ENCODE data around the gene ZNF385B.
A peak's percentile ranks its signal among the peaks of the same experiment; 100 is the strongest.

The ZNF385B gene

DNA sequence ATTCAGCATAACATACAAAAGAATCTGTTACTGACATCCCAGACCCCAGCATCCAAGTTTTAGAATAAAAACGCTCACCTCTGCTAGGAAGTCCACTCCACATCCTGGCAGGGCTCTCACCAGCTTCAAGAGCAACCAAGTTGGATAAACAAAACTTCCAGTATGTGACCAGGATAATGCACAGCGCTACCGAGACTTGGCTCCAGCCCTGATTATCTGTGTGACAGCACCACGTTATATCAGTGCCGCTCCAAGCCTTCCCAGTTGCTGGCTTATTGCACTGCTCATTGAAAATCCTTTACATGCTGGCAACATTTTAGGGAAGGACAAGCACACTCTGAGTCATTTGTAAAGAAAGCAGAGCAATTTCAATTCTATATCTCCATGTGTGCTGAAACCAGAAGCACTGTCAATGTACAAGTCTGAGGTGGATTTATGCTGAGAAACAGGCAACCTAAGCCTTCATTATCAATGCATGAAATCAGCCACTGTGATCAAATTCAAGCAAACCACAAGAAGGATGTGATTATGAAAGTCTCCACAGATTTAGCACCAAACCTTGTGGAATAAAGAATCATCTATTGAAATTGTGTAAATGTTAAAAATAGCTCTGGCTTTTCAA is 115.7 kb downstream of the ZNF385B start:
- no peak for DNase-seq (ENCODE audit: low spot score)

DNA sequence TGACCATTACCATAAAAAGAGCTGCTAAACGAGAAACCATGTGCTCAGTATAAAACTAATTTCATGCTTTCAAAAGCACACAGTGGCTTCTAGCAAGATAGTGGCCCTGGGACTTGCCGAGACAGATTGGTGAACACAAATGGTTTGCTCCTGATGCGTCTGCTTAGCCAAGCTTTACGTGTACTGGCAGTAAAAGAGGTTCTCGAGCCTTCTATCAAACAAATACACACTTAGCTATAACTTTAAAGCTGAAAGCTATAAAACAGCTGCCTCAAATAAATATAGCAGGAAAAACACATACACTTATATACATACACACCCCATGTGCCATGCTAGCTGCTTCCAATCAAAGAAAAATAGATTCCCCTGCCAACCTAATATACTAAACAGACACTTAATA is 117.0 kb downstream of the ZNF385B start:
- no peak for DNase-seq (ENCODE audit: low spot score)

DNA sequence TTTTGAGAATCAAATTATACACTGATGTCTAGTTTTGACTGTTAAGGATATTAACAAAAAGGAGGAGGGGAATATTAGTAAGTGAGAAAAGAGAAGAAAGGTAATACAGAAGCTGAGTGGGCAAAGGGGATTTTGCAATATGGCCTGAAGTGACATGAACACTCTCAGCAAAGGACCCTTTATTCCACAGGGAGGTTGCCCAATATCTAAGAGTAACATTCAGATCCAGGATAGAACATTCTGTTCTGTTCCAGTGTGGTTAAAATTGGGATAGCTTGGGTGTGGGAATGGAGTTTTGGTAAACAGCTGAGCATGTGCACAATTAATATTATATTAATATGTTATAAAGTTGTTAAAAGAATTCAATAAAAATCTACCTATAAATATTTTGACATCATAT is 120.1 kb downstream of the ZNF385B start:
- DNase-seq (ENCODE audit: low spot score) = no peak

DNA sequence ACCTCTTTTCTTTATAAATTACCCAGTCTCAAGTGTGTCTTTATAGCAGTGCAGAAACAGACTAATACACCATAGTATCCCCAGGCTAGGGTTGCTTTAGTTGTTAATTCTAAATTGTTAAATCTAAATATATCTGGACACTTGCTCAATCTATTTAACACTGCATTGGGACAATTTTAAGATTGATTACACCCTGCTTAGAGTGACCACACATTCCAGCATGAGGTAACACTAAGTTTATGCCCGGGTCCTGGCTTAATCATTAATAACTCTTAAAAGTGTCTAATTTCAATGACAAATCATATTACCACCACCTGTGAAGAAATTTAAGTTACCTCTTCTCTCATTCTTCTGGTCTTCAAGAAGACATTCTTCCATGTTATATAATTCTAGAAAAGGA is 131.4 kb downstream of the ZNF385B start:
- no peak for DNase-seq (ENCODE audit: low spot score)

GRCh38 chr2:179726461-179727180 is 134.8 kb downstream of the ZNF385B start:
- DNase-seq (ENCODE audit: low spot score) = no peak

DNA sequence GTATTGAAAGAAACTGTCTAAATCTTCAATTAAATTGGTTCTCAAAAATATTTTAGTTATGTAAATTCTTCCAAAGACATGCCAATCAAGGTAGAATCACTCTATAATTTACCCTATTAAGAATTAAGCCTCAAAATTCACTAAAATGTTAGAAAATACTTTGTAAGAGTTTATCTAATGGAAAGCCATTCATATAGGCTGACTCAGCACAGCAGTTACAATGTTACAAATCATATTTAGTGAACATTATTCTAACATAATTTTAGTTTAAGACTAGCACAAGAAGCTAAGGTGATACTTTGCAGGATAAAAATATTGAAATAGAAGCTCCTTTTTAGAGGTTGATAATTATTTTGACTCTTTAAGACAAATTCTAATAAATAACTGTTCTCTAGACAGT is 137.0 kb downstream of the ZNF385B start:
- no peak for DNase-seq (ENCODE audit: low spot score)

GRCh38 chr2:179720173-179720772 is 141.1 kb downstream of the ZNF385B start:
- DNase-seq (ENCODE audit: low spot score) = no peak

- DNase-seq (ENCODE audit: low spot score) = no peak
Measured at GRCh38 chr2:179715871-179716270, 145.5 kb downstream of the ZNF385B start.

DNA sequence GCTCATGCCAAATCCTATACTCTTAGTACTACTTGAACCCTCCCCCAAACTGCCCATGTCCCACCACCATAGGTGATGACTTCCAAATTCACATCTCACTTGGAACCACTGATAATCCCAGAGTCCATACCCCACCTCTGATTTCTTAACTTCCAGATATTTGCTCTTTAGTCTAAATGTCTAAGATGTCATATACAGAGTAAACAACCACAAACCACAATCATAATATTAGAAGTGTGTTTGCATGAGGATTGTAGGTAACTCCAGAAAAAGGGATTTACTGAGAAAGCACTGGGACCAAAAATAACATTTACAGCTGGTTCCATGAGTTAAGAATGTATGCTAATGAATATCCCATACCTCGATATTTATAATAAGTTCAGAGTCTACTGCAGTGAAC is 146.2 kb downstream of the ZNF385B start:
- no peak for DNase-seq (ENCODE audit: low spot score)

GRCh38 chr2:179712825-179713224 is 148.6 kb downstream of the ZNF385B start:
- no peak for DNase-seq (ENCODE audit: low spot score)

DNA sequence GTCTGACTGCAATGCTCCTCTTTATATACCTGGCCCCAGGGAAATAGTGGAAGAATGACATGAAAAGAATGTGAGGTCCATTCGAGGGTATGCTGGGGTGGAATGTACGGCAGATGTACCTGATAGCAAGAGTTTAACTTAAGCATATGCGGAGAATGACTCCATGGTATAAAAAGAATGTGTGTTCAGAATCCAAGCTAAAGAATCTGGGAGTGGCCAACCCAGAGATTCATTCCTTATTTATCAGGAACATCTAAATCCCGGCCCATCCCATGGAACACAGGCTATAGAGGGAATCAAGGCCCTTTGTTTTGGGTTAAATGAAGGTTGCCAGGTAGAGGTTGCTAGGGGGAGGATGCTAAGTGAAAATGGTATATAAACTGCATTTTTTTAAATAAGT is 150.0 kb downstream of the ZNF385B start:
- DNase-seq (ENCODE audit: low spot score) = no peak

DNA sequence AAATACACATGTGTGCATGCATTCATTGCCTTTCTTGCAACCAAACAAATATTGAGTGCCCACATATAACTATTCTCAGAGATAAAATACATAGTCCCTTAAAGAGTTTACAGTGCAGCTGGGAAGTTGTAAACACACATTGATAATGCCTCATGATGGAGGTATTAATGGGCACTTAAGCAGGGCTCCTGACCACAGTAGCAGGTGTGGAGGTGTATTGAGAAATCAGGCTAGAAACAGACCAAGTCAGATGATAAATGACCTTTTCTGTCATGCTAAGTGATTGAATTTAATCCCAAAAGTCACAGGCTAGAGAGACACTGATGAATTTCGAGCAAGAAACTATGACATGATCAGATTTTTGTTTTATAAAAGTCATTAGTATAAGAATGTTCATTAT is 157.7 kb downstream of the ZNF385B start:
- DNase-seq (ENCODE audit: low spot score) = no peak

DNA sequence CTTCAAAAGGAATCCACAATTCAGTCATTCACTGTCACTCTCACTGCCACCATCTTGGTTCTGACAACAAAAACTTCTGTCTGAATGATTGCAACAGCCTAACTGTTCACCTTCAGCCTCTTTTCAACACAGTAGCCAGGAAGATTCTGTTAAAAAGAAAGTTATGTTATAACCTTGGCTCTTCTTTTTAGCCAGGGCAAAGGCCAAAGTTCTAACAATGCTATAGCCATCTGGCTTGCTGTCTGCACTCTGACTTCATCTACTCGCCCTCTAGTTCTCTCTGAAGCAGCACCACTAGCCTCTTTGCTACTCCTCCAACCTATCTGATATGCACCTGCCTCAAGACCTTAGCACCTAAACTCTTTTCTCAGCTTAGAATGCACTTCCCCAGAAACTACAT is 158.5 kb downstream of the ZNF385B start:
- no peak for DNase-seq (ENCODE audit: low spot score)

DNA sequence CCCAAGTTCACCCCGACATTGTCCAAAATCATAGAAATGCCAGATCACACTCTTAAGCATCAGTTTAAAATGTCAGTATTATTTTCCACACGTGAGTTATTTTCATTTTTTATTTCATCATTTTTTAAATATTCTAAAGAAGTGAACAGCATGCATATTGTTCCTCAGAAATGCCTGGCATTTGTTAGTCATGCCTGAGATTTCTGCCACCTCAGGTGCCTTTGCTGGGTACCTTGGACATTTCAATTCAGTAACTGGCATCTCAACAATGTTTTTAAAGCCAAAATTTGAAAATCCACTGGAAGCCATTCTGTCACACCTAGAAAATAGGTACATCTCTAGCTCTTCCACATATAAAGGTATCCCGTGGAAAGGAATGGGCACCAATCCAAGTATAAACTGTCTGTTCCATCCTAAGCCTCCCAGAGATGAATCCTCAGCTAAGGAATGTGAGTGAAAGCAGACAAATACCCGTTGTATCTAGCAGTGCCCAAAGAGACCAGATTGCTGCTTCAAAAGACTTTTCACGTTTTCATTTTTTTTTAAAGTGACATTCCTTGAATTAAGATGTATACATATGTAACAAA is 159.8 kb downstream of the ZNF385B start:
- no peak for DNase-seq (ENCODE audit: low spot score)

- DNase-seq (ENCODE audit: low spot score) = no peak
Measured at GRCh38 chr2:179695486-179695885, 165.9 kb downstream of the ZNF385B start.

DNA sequence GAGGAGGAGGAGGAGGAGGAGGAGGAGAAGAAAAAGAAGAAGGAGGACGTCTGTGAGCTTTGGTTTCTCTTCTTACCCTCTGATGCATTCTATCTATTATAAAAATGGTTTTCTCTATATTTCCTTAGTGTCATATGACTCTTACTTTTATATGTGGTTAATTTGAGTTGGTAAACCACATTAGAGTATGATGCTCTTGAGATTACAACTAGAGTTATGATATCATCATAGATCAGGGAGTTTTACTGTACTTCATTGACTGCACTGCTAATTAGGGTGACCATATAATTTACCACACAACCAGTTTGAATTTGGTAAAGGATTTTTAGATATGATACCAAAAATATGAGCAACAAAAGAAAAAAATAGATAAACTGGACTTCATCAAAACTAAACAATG is 166.4 kb downstream of the ZNF385B start:
- DNase-seq (ENCODE audit: low spot score) = no peak

DNA sequence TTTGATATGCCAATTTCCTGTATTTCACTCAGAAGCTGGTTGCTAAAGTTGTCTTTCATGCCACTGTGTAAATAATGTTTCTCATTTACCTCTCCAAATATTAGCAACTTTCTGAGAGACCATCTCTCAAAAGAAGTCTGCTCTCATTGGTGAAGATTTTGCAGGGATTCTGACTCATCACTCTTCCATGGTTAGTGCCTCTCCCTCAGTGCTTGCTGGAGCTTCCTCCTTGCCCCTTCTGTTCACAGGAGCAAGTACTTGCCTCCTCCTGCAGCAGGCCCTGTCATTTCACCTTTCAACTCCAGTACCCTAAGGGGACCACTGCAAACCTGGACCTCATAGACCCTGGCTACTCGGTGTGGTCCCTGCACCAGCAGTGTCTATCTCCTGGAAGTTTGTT is 168.8 kb downstream of the ZNF385B start:
- peak; percentile 20 for DNase-seq (ENCODE audit: low spot score)

DNA sequence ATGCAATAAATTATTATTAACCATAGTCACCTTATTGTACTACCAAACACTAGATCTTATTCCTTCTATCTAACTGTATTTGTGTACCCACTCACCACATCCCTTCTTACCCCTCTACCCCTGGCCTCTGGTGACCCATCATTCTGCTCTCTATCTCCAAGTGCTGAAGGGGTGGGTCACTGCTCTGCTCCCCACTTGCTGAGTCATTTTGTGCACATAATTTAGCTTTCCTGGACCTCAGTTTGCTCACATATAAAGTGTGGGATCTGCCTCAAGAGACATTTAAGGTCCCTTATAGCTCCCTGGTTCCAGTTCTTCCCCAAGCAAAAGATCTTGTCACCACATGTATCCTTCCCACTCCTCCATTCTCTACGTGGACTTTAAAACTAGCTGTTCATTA is 169.4 kb downstream of the ZNF385B start:
- no peak for DNase-seq (ENCODE audit: low spot score)

- DNase-seq (ENCODE audit: low spot score) = no peak
Measured at GRCh38 chr2:179691235-179691634, 170.2 kb downstream of the ZNF385B start.

- DNase-seq (ENCODE audit: low spot score) = no peak
Measured at GRCh38 chr2:179686718-179687342, 174.6 kb downstream of the ZNF385B start.

DNA sequence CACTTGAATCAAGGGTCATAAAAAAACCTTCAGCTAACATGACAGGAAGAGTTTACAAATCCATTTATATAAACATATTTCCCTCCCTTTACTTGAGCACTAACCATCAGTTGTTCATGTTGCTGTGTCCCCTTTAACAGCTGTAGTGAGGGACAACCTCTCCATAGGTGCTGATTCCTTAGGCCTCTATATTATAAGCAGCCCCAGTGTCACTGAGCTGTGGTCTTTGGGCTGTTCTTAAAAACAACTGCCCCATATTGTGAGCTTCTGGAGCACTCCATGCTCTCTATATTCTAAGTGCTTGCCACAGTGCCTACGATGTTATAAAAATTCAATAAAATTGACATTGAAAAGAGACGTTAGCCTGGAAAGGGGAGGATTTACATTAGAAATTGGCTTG is 175.3 kb downstream of the ZNF385B start:
- DNase-seq (ENCODE audit: low spot score) = no peak

GRCh38 chr2:179685146-179685545 is 176.3 kb downstream of the ZNF385B start:
- no peak for DNase-seq (ENCODE audit: low spot score)

- no peak for DNase-seq (ENCODE audit: low spot score)
Measured at GRCh38 chr2:179682756-179683155, 178.7 kb downstream of the ZNF385B start.

Data from pons (tissue), 1 donor.